ENCODE measurements around the gene ANO4. TPM values are rescaled to one million over a fixed set of nuclear protein-coding genes. Genes with fewer than 3 reads are reported as not detected.
"Not testable (repeated sequence)": the region's sequence is repeated elsewhere in the genome, so short reads cannot be mapped to it uniquely, and the experiment has no call there.

The ANO4 gene
- total RNA-seq, 2 donors from 2014 or later, result not detected

GRCh38 chr12:101090222-101090621, 295.6 kb downstream of the ANO4 start:
- not testable (repeated sequence) for H3K9me3 Mint-ChIP-seq

DNA sequence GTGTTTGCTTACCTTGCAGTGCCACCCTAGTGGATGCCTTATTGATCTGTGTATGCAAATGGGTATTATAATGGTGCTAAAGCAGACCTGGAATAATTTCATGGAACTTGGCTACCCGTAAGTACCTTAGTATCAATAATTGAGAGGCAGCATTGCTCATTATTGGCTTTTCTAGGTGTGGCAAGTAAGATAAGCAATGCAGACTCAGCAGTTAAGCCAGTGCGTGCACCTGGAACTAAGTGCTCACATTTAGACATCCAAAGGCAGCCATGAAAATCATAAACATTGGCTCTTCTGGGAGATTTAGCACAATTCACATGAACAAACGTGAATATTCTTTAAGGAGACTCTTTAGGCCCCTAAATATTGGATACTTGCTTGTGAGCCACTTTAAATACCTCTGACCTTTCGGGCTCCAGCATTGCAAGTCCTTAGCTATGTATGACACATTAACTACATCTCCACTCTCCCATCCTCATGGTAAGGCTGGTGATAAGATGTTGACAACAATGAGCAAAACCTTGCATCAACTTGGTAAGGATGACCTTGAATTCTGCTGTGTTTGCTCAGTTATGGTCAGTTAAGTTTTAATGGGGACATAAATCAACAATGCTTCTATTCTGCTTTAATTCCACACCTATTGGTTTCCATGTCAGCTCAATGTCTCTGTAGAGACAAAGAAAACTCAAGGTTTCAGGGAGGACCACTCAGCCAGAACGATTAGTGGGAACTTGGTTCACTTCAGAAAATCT, 303.4 kb downstream of the ANO4 start:
- Mint-ChIP-seq H3K27me3 (no peaks in the 10 kb centered on the region), H3K4me1 (no peaks in the 10 kb centered on the region), H3K4me3 (no peak overlapping the region), H3K36me3 (ENCODE audit: low read depth) (no peaks in the 10 kb centered on the region), H3K9me3 (no peaks in the 10 kb centered on the region), H3K27ac (no peak overlapping the region)
- ATAC-seq (replicated peaks), result no peak

More at GRCh38 chr12:101090222-101090621, 295.6 kb downstream of the ANO4 start:
- not testable (repeated sequence) for H3K27me3 Mint-ChIP-seq; H3K27ac Mint-ChIP-seq; H3K4me1 Mint-ChIP-seq; H3K4me3 Mint-ChIP-seq; H3K36me3 Mint-ChIP-seq (ENCODE audit: low read depth); ATAC-seq (replicated peaks)

GRCh38 chr12:101107032-101107763, 312.6 kb downstream of the ANO4 start:
- no peaks in the 10 kb centered on the region for H3K4me1 Mint-ChIP-seq
- no peaks in the 10 kb centered on the region for H3K9me3 Mint-ChIP-seq
- no peak overlapping the region for H3K27ac Mint-ChIP-seq
- H3K4me3 Mint-ChIP-seq, result no peak overlapping the region
- H3K36me3 Mint-ChIP-seq (ENCODE audit: low read depth), result no peaks in the 10 kb centered on the region
- H3K27me3 Mint-ChIP-seq, result peaks cover 5% of the 10 kb centered on the region
- no peak for ATAC-seq (replicated peaks)

DNA sequence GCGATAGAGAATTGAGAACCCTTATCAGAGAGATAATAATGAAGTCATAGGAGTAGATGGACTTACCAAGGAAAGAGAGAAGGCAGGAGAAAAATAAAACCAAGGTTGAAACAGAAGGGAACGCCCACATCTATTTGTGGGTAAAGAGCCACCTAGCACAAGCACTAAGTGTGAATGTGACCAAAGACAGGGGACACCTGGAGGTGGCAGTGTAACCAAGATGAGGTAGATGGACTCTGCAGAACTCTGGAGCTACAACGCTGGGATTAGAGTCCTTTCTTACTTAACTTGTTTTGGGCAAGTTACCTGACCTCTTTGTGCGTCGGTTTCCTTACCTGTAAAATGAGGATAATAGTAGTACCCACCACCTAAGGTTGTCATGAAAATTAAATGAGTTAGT, 313.6 kb downstream of the ANO4 start:
- peaks cover 5% of the 10 kb centered on the region for H3K27me3 Mint-ChIP-seq
- ATAC-seq (replicated peaks), result no peak
- no peak overlapping the region for H3K27ac Mint-ChIP-seq
- no peaks in the 10 kb centered on the region for H3K9me3 Mint-ChIP-seq
- no peak overlapping the region for H3K4me3 Mint-ChIP-seq
- H3K36me3 Mint-ChIP-seq (ENCODE audit: low read depth), result no peaks in the 10 kb centered on the region
- no peaks in the 10 kb centered on the region for H3K4me1 Mint-ChIP-seq

DNA sequence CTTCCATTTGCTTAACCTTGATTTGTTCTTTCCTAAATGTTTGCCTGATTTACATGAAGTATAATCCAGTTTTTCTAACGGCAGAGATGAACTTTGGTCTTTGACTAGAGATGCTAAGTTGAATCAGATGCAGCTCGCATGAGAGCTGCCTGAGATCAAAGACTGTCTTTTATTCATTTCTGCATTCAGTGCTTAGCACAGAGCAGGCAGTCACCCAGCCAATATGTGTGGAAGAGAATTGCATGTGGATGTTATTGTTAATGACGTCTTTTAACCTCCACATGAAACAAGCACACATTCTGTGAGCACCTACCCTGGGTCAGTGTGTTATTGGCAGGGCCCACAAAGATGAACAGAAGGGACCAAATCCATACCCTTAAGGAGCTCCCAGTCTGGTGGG, 316.3 kb downstream of the ANO4 start:
- Mint-ChIP-seq H3K9me3 (no peaks in the 10 kb centered on the region), H3K27ac (no peak overlapping the region), H3K36me3 (ENCODE audit: low read depth) (no peaks in the 10 kb centered on the region), H3K27me3 (peaks cover 5% of the 10 kb centered on the region), H3K4me1 (no peaks in the 10 kb centered on the region), H3K4me3 (no peak overlapping the region)
- no peak for ATAC-seq (replicated peaks)

- Mint-ChIP-seq H3K27ac (no peak overlapping the region), H3K36me3 (ENCODE audit: low read depth) (no peaks in the 10 kb centered on the region), H3K4me3 (no peak overlapping the region), H3K27me3 (peaks cover 5% of the 10 kb centered on the region), H3K9me3 (no peaks in the 10 kb centered on the region), H3K4me1 (no peaks in the 10 kb centered on the region)
- no peak for ATAC-seq (replicated peaks)
Measured at GRCh38 chr12:101111441-101111840, 316.9 kb downstream of the ANO4 start.

- Mint-ChIP-seq H3K36me3 (ENCODE audit: low read depth) (no peaks in the 10 kb centered on the region), H3K27ac (no peak overlapping the region), H3K4me3 (no peak overlapping the region), H3K27me3 (peaks cover under 1% of the 10 kb centered on the region), H3K9me3 (no peaks in the 10 kb centered on the region), H3K4me1 (no peaks in the 10 kb centered on the region)
- no peak for ATAC-seq (replicated peaks)
Measured at GRCh38 chr12:101115326-101115725, 320.8 kb downstream of the ANO4 start.

DNA sequence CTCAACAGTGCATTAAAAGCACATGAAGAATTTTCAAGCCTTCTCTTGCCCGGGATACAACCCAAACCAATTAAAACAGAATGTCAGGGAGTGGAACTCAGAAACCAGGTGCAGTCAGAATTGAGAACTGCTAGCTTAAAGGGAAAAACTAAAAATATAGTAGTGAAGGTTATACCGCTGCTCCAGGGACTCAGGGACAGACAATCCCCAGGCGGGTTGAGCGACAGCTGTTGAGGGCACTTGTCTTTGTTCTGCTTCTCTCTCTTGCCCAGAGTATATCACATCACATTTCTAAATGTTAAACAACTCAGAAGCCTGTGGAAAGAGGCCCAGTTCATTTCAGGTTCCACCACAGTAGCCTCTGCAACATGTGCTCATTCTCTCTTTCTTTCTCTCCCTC, 322.3 kb downstream of the ANO4 start:
- no peak for ATAC-seq (replicated peaks)
- H3K27ac Mint-ChIP-seq, result no peak overlapping the region
- H3K4me3 Mint-ChIP-seq, result no peak overlapping the region
- no peaks in the 10 kb centered on the region for H3K4me1 Mint-ChIP-seq
- H3K27me3 Mint-ChIP-seq, result no peaks in the 10 kb centered on the region
- no peaks in the 10 kb centered on the region for H3K9me3 Mint-ChIP-seq
- no peaks in the 10 kb centered on the region for H3K36me3 Mint-ChIP-seq (ENCODE audit: low read depth)

DNA sequence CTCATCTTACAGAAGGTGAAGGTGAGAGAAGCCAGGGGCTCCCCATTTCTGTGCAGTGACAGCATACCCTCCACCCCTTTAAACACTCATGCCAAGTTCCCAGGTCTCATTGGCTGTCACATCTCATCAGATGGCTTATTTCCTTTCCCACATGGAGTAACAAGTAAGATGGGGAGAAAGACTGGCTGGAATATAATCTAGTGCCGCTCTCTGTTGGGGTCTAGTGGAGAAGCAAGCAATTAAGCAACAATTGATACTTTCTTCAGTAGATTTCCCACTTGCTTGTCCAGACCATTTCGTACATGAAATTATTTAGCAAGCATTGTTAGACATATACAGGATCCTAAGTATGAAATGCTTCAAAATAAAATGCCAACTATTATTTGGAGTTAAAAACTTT, 323.3 kb downstream of the ANO4 start:
- no peak for ATAC-seq (replicated peaks)
- no peaks in the 10 kb centered on the region for H3K36me3 Mint-ChIP-seq (ENCODE audit: low read depth)

GRCh38 chr12:101127521-101128219, 333.1 kb downstream of the ANO4 start:
- no peaks in the 10 kb centered on the region for H3K36me3 Mint-ChIP-seq (ENCODE audit: low read depth)
- no peak overlapping the region for H3K4me3 Mint-ChIP-seq
- H3K4me1 Mint-ChIP-seq, result no peaks in the 10 kb centered on the region
- peaks cover 5% of the 10 kb centered on the region for H3K9me3 Mint-ChIP-seq
- no peak for ATAC-seq (replicated peaks)
- no peak overlapping the region for H3K27ac Mint-ChIP-seq
- H3K27me3 Mint-ChIP-seq, result peaks cover 9% of the 10 kb centered on the region

More for the DNA sequence above, 323.3 kb downstream of the ANO4 start:
- Mint-ChIP-seq H3K4me3 (no peak overlapping the region), H3K27me3 (no peaks in the 10 kb centered on the region), H3K27ac (no peak overlapping the region), H3K4me1 (no peaks in the 10 kb centered on the region), H3K9me3 (no peaks in the 10 kb centered on the region)

GRCh38 chr12:101145777-101146431, 351.3 kb downstream of the ANO4 start:
- not testable (repeated sequence) for ATAC-seq (replicated peaks); H3K27ac Mint-ChIP-seq; H3K9me3 Mint-ChIP-seq; H3K4me3 Mint-ChIP-seq; H3K27me3 Mint-ChIP-seq; H3K36me3 Mint-ChIP-seq (ENCODE audit: low read depth); H3K4me1 Mint-ChIP-seq

- ATAC-seq (replicated peaks), result no peak
- Mint-ChIP-seq H3K27ac (no peak overlapping the region), H3K27me3 (peaks cover 3% of the 10 kb centered on the region), H3K4me1 (no peaks in the 10 kb centered on the region), H3K9me3 (no peaks in the 10 kb centered on the region), H3K36me3 (ENCODE audit: low read depth) (no peaks in the 10 kb centered on the region), H3K4me3 (no peak overlapping the region)
Measured at GRCh38 chr12:101165319-101165718, 370.7 kb downstream of the ANO4 start.

DNA sequence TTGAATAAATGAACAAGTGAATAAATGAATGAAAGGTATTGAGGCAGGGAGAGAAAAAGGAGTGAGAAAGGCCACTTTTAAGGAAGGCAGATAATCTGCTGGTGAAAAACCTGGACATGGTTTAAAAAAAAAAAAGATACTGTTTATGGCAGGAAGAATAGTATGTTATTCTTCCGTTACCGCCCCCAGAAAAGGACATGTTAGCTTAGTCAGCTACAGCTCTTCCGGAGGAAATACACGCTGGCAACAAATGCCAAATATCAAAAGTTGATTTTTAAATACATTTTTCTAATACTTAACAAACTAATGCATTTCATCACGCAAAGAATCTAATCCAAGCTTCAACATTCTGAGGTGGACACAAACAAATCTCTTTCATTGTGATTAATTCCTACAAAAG, 372.3 kb downstream of the ANO4 start:
- no peak for ATAC-seq (replicated peaks)
- H3K4me3 Mint-ChIP-seq, result no peak overlapping the region
- no peaks in the 10 kb centered on the region for H3K9me3 Mint-ChIP-seq
- peaks cover 10% of the 10 kb centered on the region for H3K27me3 Mint-ChIP-seq
- no peaks in the 10 kb centered on the region for H3K36me3 Mint-ChIP-seq (ENCODE audit: low read depth)
- H3K27ac Mint-ChIP-seq, result no peak overlapping the region
- H3K4me1 Mint-ChIP-seq, result no peaks in the 10 kb centered on the region

DNA sequence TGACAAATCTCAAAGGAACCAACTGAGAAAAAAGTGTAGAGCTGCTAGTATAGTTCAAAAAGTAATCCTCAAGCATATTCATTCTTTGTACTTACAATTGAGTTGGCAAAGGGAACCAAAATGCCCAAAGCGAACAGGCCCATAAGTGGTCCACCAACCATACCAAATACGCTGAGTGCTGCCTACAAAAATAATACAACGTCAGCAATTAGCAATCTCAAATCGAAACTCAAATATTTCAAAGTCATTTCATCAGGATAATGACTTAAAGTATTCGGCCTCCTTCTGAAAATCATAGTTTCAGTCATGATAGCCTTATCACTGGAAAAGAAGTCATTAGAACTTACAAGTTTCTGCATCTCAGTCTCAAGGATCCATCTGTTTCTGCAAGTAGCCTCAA, 373.4 kb downstream of the ANO4 start:
- Mint-ChIP-seq H3K9me3 (no peaks in the 10 kb centered on the region), H3K36me3 (ENCODE audit: low read depth) (no peaks in the 10 kb centered on the region), H3K4me3 (no peak overlapping the region), H3K27ac (no peak overlapping the region), H3K4me1 (no peaks in the 10 kb centered on the region), H3K27me3 (peaks cover 10% of the 10 kb centered on the region)
- no peak for ATAC-seq (replicated peaks)
